GM12878 (cell line): ENCODE measurements around the gene SYCN. TPM values are rescaled to one million over a fixed set of nuclear protein-coding genes. Genes with fewer than 3 reads are reported as not detected.

Experiments used
- ATAC-seq: fragments of 200-7000 bp; cut with Tn5 transposase; 3 replicates; pipeline ENCODE4 v1.9.1; 2020; ENCODE audit warnings: mild to moderate bottlenecking, moderate library complexity
- BruUV-seq: library from RNA; stranded (reverse); fragments of 400-500 nt; replicated peaks from 2 replicates; lab custom pipeline; 2021; lab: Mats Ljungman, UMichigan
- CTCF ChIA-PET: fragments of 300-600 bp; sonication (Branson Sonifier 250); formaldehyde crosslinking; extraction: SDS; loops from one replicate; lab custom pipeline; 2021; ENCODE audit warnings: inconsistent platforms; lab: Yijun Ruan, JAX
- POLR2A ChIA-PET: fragments of 350-600 bp; formaldehyde crosslinking; extraction: SDS; loops from one replicate; lab custom pipeline; 2021; ENCODE audit warnings: inconsistent platforms; lab: Charles Lee
- RAD21 ChIA-PET: fragments of 300-600 bp; sonication (Branson Sonifier 250); formaldehyde crosslinking; loops from one replicate; lab custom pipeline; 2023; ENCODE audit warnings: antibody characterized with exemption; ENCODE audit not compliant: unreplicated experiment; lab: Charles Lee
- SMC1A ChIA-PET: fragments of 300-600 bp; sonication (Branson Sonifier 250); formaldehyde crosslinking; loops from one replicate; lab custom pipeline; 2023; ENCODE audit not compliant: unreplicated experiment, uncharacterized antibody; lab: Charles Lee
- DNase-seq: peaks from one replicate; pipeline ENCODE4 v3.0.0-alpha.2; 2011; ENCODE audit warnings: low read depth, low spot score
- FAIRE-seq: peaks from 3 replicates; lab custom pipeline; 2011; peaks lifted over from hg19 to GRCh38; lab: Jason Lieb, UNC
- H2AFZ ChIP-seq: 2 replicates; pipeline ENCODE4 v1.6.0; 2011; ENCODE audit warnings: low read depth, low read length, control low read depth; ENCODE audit not compliant: control insufficient read depth
- H3K27ac ChIP-seq: 2 replicates; pipeline ENCODE4 v1.5.1; 2011; ENCODE audit warnings: control low read depth; ENCODE audit not compliant: control insufficient read depth, insufficient read depth
- H3K27me3 ChIP-seq, 2 experiments: replicated peaks in 1 of 2; 2 replicates each; pipeline versions ENCODE4 v1.6.0 to v1.6.1; 2011; ENCODE audit warnings: low read length in 1 of 2; ENCODE audit not compliant: control insufficient read depth in 2 of 2, insufficient read depth in 2 of 2
- H3K36me3 ChIP-seq, 2 experiments: 2 replicates each; pipeline ENCODE4 v1.5.1; 2011; ENCODE audit warnings: low read length in 1 of 2; ENCODE audit not compliant: control insufficient read depth in 2 of 2, insufficient read depth in 2 of 2
- H3K4me1 ChIP-seq: 2 replicates; pipeline ENCODE4 v1.6.1; 2011; ENCODE audit warnings: mild to moderate bottlenecking, low read length, moderate library complexity, mixed read lengths; ENCODE audit not compliant: control insufficient read depth, insufficient read depth
- H3K4me2 ChIP-seq: 2 replicates; pipeline ENCODE4 v1.6.0; 2011; ENCODE audit warnings: control low read depth; ENCODE audit not compliant: control insufficient read depth, insufficient read depth
- H3K4me3 ChIP-seq: fragments of 200-600 bp; sonication (generic); 2 replicates; pipeline ENCODE4 v1.5.1; 2016
- H3K79me2 ChIP-seq: 2 replicates; pipeline ENCODE4 v1.6.0; 2011; ENCODE audit warnings: low read length; ENCODE audit not compliant: control insufficient read depth, insufficient read depth
- H3K9ac ChIP-seq: 2 replicates; pipeline ENCODE4 v1.8.0; 2011; ENCODE audit warnings: low read length, control low read depth, mixed read lengths; ENCODE audit not compliant: control insufficient read depth, insufficient read depth
- H3K9me3 ChIP-seq: replicated peaks from 3 replicates; pipeline ENCODE4 v1.5.1; 2011; ENCODE audit warnings: mild to moderate bottlenecking, low read length; ENCODE audit not compliant: control insufficient read depth, insufficient read depth
- H4K20me1 ChIP-seq: 2 replicates; pipeline ENCODE4 v1.6.0; 2011; ENCODE audit not compliant: control insufficient read depth, insufficient read depth
- BCLAF1 ChIP-seq: fragments of 450-650 bp; IDR thresholded peaks from 2 replicates; pipeline ENCODE4 v1.6.1; 2017; ENCODE audit warnings: antibody characterized with exemption, mild to moderate bottlenecking, moderate library complexity
- CHD1 ChIP-seq: IDR thresholded peaks from 2 replicates; pipeline ENCODE4 v1.6.1; 2012; ENCODE audit warnings: low read depth, low read length, improper control_type of control experiment
- CHD2 ChIP-seq: IDR thresholded peaks from 2 replicates; pipeline ENCODE4 v1.6.1; 2011; ENCODE audit warnings: low read depth, low read length, improper control_type of control experiment, borderline replicate concordance
- TCF7 ChIP-seq: IDR thresholded peaks from 2 replicates; pipeline ENCODE4 v1.6.1; 2014; ENCODE audit warnings: antibody characterized with exemption, borderline replicate concordance
- ZNF24 ChIP-seq: fragments of 450-650 bp; IDR thresholded peaks from 2 replicates; pipeline ENCODE4 v1.6.1; 2017; ENCODE audit warnings: antibody characterized with exemption, mild to moderate bottlenecking
- ZZZ3 ChIP-seq: IDR thresholded peaks from 2 replicates; pipeline ENCODE4 v1.6.1; 2011; ENCODE audit warnings: low read depth; ENCODE audit not compliant: control insufficient read depth, insufficient read length
- WGBS: methylation state at CpG from one replicate; pipeline ENCODE4 v1.1.6; 2016; ENCODE audit warnings: low lambda C conversion rate; ENCODE audit not compliant: insufficient replicate concordance, insufficient coverage; ENCODE audit errors: missing lambda C conversion rate; 5-methylcytosine and 5-hydroxymethylcytosine counted together
- in situ Hi-C: fragments of 300-500 bp; cut with MboI; formaldehyde crosslinking; loops from 9 replicates; pipeline ENCODE4 v1.14.3; 2018; ENCODE audit warnings: mixed read lengths
- intact Hi-C: fragments of 100-400 bp; cut with micrococcal nuclease; formaldehyde crosslinking; loops from one replicate; pipeline ENCODE4 v1.14.2; 2022; ENCODE audit not compliant: unreplicated experiment
- polyA plus RNA-seq, 11 experiments: library from polyadenylated mRNA; depleted of rRNA in 4 of 11; unstranded in 6 of 11; stranded (reverse) in 5 of 11; fragments of >200 nt; fragmentation: Nextera tagmentation in 4 of 11; fragmentation: Illumina TruSeq in 1 of 11; extraction: Ambion mirVana in 4 of 11; extraction: Trizol in 1 of 11; gene quantifications; 1 replicate in 1 of 11; 2 replicates in 10 of 11; pipeline versions ENCODE4 v1.2.1 to v1.2.3, GENCODE V29; 2011 to 2016; ENCODE audit warnings: inconsistent platforms in 2 of 11, missing spikeins in 2 of 11, low read depth in 1 of 11
- total RNA-seq, 4 experiments: library from RNA; depleted of rRNA in 3 of 4; stranded (reverse); fragments of >200 nt in 3 of 4; fragmentation: Illumina TruSeq in 1 of 4; extraction: Trizol in 1 of 4; gene quantifications; 2 replicates each; pipeline versions ENCODE4 v1.2.1 to v1.2.3, GENCODE V29; 2013 to 2021

The SYCN gene
- total and polyA plus RNA-seq, 10 of the 15 experiments (the other 5 are each of a cell fraction or from before 2014, with no cell fraction given) = 0.54 TPM; not detected in 9

GRCh38 chr19:39205449-39205764 lies 1.3 kb upstream of the SYCN start (continued):
- TF ChIP-seq BCLAF1 (no peak), CHD1 (no peak), ZNF24 (no peak)

GRCh38 chr19:39202998-39203355 lies 1.1 kb downstream of the SYCN start:
- TF ChIP-seq ZZZ3 = no peak
- no peak for TF ChIP-seq CHD2
- TF ChIP-seq TCF7 = no peak
- TF ChIP-seq, all 136 proteins: peak for 0
- FAIRE-seq (no peak), DNase-seq (no peak), ATAC-seq (no peak)
- no peak overlapping the region for H3K4me3 ChIP-seq
- ChIA-PET POLR2A (no interaction called here), CTCF (interaction anchor here (0.7 kb wide), 1 partner anchor 445 kb away, joined by 3 read pairs; no protein-coding TSS in a partner anchor), SMC1A (no interaction called here), RAD21 (no interaction called here)
- no peak overlapping the region for H3K4me2 ChIP-seq
- no peaks in the 10 kb centered on the region for H3K9me3 ChIP-seq
- 100% methylated on average over 1 of the region's 1 CpG for WGBS
- H2AFZ ChIP-seq = no peak overlapping the region
- no peaks in the 10 kb centered on the region for H3K79me2 ChIP-seq
- no peak overlapping the region for H3K9ac ChIP-seq
- H4K20me1 ChIP-seq = no peaks in the 10 kb centered on the region
- H3K4me1 ChIP-seq = no peaks in the 10 kb centered on the region
- no peak overlapping the region for H3K27ac ChIP-seq
- peaks cover 2 to 3% of the 10 kb centered on the region in 2 experiments; a peak in 1 of 4 replicates for H3K27me3 ChIP-seq
- in situ Hi-C loops (no loop called here), intact Hi-C loops (no loop called here)
- BruUV-seq = no TSS peak
- H3K36me3 ChIP-seq = no peaks in the 10 kb centered on the region
